SK-MEL-5 (cell line): ENCODE results near the gene FAM210B. TPM values are rescaled to one million over a fixed set of nuclear protein-coding genes. Genes with fewer than 3 reads are reported as not detected.

Source experiments
- DNase-seq: peaks from one replicate; pipeline ENCODE4 v3.0.0-alpha.2; 2016; ENCODE audit warnings: low read depth, low spot score
- in situ Hi-C: cut with HindIII; loops from 2 replicates; pipeline ENCODE4 v1.10.0; 2016; ENCODE audit warnings: low sequenced_read_pairs, high pct_unique_total_duplicates, low pct_unique_long_range_greater_than_20kb
- total RNA-seq: library from RNA; depleted of rRNA; stranded (reverse); fragments of >200 nt; shearing (Covaris generic); gene quantifications from 2 replicates; pipeline ENCODE4 v1.2.3, GENCODE V29; 2014; rRNA removed

The FAM210B gene
- total RNA-seq, 1 experiment from 2014 or later, result 201 TPM

- no peak for DNase-seq
- in situ Hi-C loops, result no loop called here
Measured at GRCh38 chr20:56411759-56412472, 53.1 kb downstream of the FAM210B start, which contains the start of gene CASS4. TSS of gene CASS4 (plus strand) at chr20:56412260. CDS start at chr20:56412459, 199 bp downstream.

- DNase-seq, result no peak
Measured at GRCh38 chr20:56412473-56412790, 53.7 kb downstream of the FAM210B start.

GRCh38 chr20:56412949-56413348, 54.2 kb downstream of the FAM210B start:
- no peak for DNase-seq
- in situ Hi-C loops, result no loop called here

More at GRCh38 chr20:56412473-56412790, 53.7 kb downstream of the FAM210B start:
- in situ Hi-C loops, result no loop called here

- in situ Hi-C loops, result no loop called here
- DNase-seq, result no peak
Measured at GRCh38 chr20:56414842-56415765, 56.3 kb downstream of the FAM210B start.

- in situ Hi-C loops, result no loop called here
- DNase-seq, result no peak
Measured at GRCh38 chr20:56417402-56417801, 58.6 kb downstream of the FAM210B start.

GRCh38 chr20:56417911-56418310, 59.1 kb downstream of the FAM210B start:
- in situ Hi-C loops, result no loop called here
- DNase-seq, result no peak

Other genes with a start within 250 kb of the FAM210B start
- not detected in 2 replicates for gene MC3R, start 110.2 kb upstream of the FAM210B start, total RNA-seq
- 65.1 and 68.5 TPM in 2 replicates for gene AURKA, start 33.2 kb downstream of the FAM210B start, total RNA-seq
- gene CSTF1, start 33.7 kb downstream of the FAM210B start, total RNA-seq, result 77.4 and 79.6 TPM in 2 replicates
- gene CASS4, start 53.3 kb downstream of the FAM210B start, total RNA-seq, result not detected in 2 replicates
- gene RTF2, start 109.7 kb downstream of the FAM210B start, total RNA-seq, result 118 and 130 TPM in 2 replicates
- gene FAM209A, start 165.8 kb downstream of the FAM210B start, total RNA-seq, result not detected in 2 replicates
- not detected in 2 replicates for gene FAM209B, start 174.3 kb downstream of the FAM210B start, total RNA-seq